SK-N-SH treated with all-trans-retinoic acid at 6 μM for 48 hours (cell line): ENCODE data around the gene GVQW3.

Source experiments
- ATAC-seq: fragments of 200-7000 bp; cut with Tn5 transposase; 3 replicates; pipeline ENCODE4 v1.9.1; 2020; ENCODE audit warnings: mild to moderate bottlenecking, moderate library complexity
- ARNTL ChIP-seq: fragments of 450-650 bp; formaldehyde crosslinking; IDR thresholded peaks from 2 replicates; pipeline ENCODE4 v1.5.0; 2020; ENCODE audit warnings: low read depth, mild to moderate bottlenecking, moderate library complexity, borderline replicate concordance
- BACH2 ChIP-seq: fragments of 250-450 bp; sonication (Bioruptor Pico); IDR thresholded peaks from 2 replicates; pipeline ENCODE4 v1.9.0; 2021; ENCODE audit warnings: mild to moderate bottlenecking, borderline replicate concordance
- CSDC2 ChIP-seq: fragments of 250-450 bp; sonication (Bioruptor Pico); IDR thresholded peaks from 2 replicates; pipeline ENCODE4 v1.5.0; 2020; ENCODE audit warnings: mild to moderate bottlenecking, moderate library complexity
- ESRRG ChIP-seq: fragments of 250-450 bp; sonication (Bioruptor Pico); IDR thresholded peaks from 2 replicates; pipeline ENCODE4 v1.6.1; 2021; ENCODE audit warnings: mild to moderate bottlenecking
- ISL1 ChIP-seq: fragments of 250-450 bp; sonication (Bioruptor Pico); IDR thresholded peaks from 2 replicates; pipeline ENCODE4 v2.1.2; 2022; ENCODE audit warnings: mild to moderate bottlenecking, moderate library complexity
- OSR1 ChIP-seq: fragments of 250-450 bp; sonication (Bioruptor Pico); IDR thresholded peaks from 2 replicates; pipeline ENCODE4 v1.8.0; 2022; ENCODE audit warnings: moderate library complexity, mild to moderate bottlenecking, inconsistent platforms
- PATZ1 ChIP-seq: fragments of 250-450 bp; sonication (Bioruptor Pico); IDR thresholded peaks from 2 replicates; pipeline ENCODE4 v1.8.0; 2020; ENCODE audit warnings: mild to moderate bottlenecking, moderate library complexity, borderline replicate concordance
- PPARA ChIP-seq: fragments of 250-450 bp; sonication (Bioruptor Pico); IDR thresholded peaks from 2 replicates; pipeline ENCODE4 v1.5.0; 2020; ENCODE audit warnings: mild to moderate bottlenecking, borderline replicate concordance
- RARB ChIP-seq: fragments of 250-450 bp; sonication (Bioruptor Pico); IDR thresholded peaks from 2 replicates; pipeline ENCODE4 v1.8.0; 2021; ENCODE audit warnings: mild to moderate bottlenecking, moderate library complexity
- SNAI2 ChIP-seq: fragments of 250-450 bp; sonication (Bioruptor Pico); IDR thresholded peaks from 2 replicates; pipeline ENCODE4 v1.5.0; 2020; ENCODE audit warnings: mild to moderate bottlenecking, moderate library complexity
- TCF4 ChIP-seq: fragments of 250-450 bp; sonication (Bioruptor Pico); IDR thresholded peaks from 2 replicates; pipeline ENCODE4 v1.8.0; 2021; ENCODE audit warnings: mild to moderate bottlenecking, moderate library complexity, borderline replicate concordance
- TOX ChIP-seq: fragments of 250-450 bp; sonication (Bioruptor Pico); IDR thresholded peaks from 2 replicates; pipeline ENCODE4 v1.8.0; 2021; ENCODE audit warnings: mild to moderate bottlenecking, moderate library complexity, borderline replicate concordance
- TSHZ2 ChIP-seq: fragments of 250-450 bp; sonication (Bioruptor Pico); IDR thresholded peaks from 2 replicates; pipeline ENCODE4 v1.5.0; 2020; ENCODE audit warnings: mild to moderate bottlenecking, moderate library complexity
- ZC3H10 ChIP-seq: fragments of 250-450 bp; sonication (Bioruptor Pico); IDR thresholded peaks from 2 replicates; pipeline ENCODE4 v1.5.1; 2021; ENCODE audit warnings: mild to moderate bottlenecking, moderate library complexity
- ZFP3 ChIP-seq: fragments of 250-450 bp; sonication (Bioruptor Pico); IDR thresholded peaks from 2 replicates; pipeline ENCODE4 v1.5.0; 2020; ENCODE audit warnings: mild to moderate bottlenecking, moderate library complexity
- ZFP30 ChIP-seq: fragments of 450-650 bp; formaldehyde crosslinking; IDR thresholded peaks from 2 replicates; pipeline ENCODE4 v1.5.0; 2022; ENCODE audit warnings: mild to moderate bottlenecking, moderate library complexity
- ZNF565 ChIP-seq: fragments of 450-650 bp; formaldehyde crosslinking; conservative IDR thresholded peaks from 2 replicates; pipeline ENCODE4 v1.5.0; 2020; ENCODE audit warnings: low read depth, mild to moderate bottlenecking, moderate library complexity
- ZNF70 ChIP-seq: fragments of 450-650 bp; formaldehyde crosslinking; IDR thresholded peaks from 2 replicates; pipeline ENCODE4 v1.5.0; 2020; ENCODE audit warnings: mild to moderate bottlenecking, moderate library complexity
- ZNF8 ChIP-seq: fragments of 450-650 bp; formaldehyde crosslinking; IDR thresholded peaks from 2 replicates; pipeline ENCODE4 v1.5.0; 2020; ENCODE audit warnings: mild to moderate bottlenecking, moderate library complexity
- TF ChIP-seq, protein P1 (sequence below): fragments of 250-450 bp; sonication (Bioruptor Pico); IDR thresholded peaks from 2 replicates; pipeline ENCODE4 v1.5.1; 2021; ENCODE audit warnings: mild to moderate bottlenecking, moderate library complexity
- TF ChIP-seq, protein P2 (sequence below): fragments of 250-450 bp; sonication (Bioruptor Pico); IDR thresholded peaks from 2 replicates; pipeline ENCODE4 v1.5.1; 2020; ENCODE audit warnings: low read depth, mild to moderate bottlenecking, moderate library complexity

GVQW3 gene

DNA sequence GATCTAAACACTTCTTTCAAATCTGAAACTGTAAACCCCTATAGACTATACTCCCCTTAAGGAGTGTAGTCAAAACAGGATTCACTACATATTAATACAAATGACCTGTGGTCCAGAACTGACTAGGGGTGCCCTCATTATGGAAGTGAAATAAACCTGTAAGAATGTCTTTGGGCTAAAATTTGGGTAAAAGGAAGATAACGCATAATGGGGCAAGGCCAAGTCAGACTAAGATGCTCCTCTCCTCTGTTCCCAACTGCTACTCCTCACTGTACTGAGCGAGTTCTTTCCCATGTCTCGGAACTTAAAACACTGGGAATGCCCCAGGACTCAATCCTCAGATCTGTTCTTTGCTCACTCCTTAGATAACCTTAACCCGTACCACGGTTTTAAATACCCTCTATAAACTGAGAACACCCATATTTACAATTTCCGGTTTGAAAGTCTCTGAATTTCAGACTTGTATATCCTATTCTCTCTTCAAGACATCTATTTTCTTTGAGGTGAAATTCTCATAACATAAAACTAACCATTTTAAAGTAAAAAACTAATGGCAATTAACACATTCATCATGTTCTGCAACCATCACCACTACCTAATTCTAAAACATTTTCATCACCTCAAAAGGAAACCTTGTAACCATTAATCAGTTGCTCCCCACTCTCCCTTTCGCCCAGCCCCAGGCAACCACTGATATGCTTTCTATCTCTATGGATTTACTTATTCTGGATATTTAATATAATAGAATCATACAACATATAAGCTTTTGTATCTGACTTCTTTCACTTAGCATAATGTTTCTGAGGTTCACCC, 4.2 kb upstream of the GVQW3 start:
- TF ChIP-seq CSDC2 (CRISPR knock-in tag) = no peak
- TF ChIP-seq TSHZ2 (CRISPR knock-in tag) = no peak
- TF ChIP-seq ZNF565 = no peak
- TF ChIP-seq, protein P1, sequence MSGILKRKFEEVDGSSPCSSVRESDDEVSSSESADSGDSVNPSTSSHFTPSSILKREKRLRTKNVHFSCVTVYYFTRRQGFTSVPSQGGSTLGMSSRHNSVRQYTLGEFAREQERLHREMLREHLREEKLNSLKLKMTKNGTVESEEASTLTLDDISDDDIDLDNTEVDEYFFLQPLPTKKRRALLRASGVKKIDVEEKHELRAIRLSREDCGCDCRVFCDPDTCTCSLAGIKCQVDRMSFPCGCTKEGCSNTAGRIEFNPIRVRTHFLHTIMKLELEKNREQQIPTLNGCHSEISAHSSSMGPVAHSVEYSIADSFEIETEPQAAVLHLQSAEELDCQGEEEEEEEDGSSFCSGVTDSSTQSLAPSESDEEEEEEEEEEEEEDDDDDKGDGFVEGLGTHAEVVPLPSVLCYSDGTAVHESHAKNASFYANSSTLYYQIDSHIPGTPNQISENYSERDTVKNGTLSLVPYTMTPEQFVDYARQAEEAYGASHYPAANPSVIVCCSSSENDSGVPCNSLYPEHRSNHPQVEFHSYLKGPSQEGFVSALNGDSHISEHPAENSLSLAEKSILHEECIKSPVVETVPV (CRISPR knock-in tag) = no peak
- no peak for TF ChIP-seq OSR1 (CRISPR knock-in tag)
- no peak for TF ChIP-seq ZC3H10 (CRISPR knock-in tag)
- TF ChIP-seq PPARA = no peak
- TF ChIP-seq ZFP3 = no peak
- TF ChIP-seq TOX (CRISPR knock-in tag) = no peak
- TF ChIP-seq BACH2 (CRISPR knock-in tag) = no peak
- no peak for TF ChIP-seq ESRRG (CRISPR knock-in tag)
- no peak for TF ChIP-seq PATZ1 (CRISPR knock-in tag)
- no peak for TF ChIP-seq TCF4
- no peak for TF ChIP-seq ZFP30 (CRISPR knock-in tag)
- no peak for TF ChIP-seq SNAI2 (CRISPR knock-in tag)
- no peak for TF ChIP-seq ZNF70 (CRISPR knock-in tag)
- TF ChIP-seq RARB (CRISPR knock-in tag) = no peak
- no peak for TF ChIP-seq ZNF8 (CRISPR knock-in tag)
- no peak for TF ChIP-seq ARNTL (CRISPR knock-in tag)
- no peak for ATAC-seq

DNA sequence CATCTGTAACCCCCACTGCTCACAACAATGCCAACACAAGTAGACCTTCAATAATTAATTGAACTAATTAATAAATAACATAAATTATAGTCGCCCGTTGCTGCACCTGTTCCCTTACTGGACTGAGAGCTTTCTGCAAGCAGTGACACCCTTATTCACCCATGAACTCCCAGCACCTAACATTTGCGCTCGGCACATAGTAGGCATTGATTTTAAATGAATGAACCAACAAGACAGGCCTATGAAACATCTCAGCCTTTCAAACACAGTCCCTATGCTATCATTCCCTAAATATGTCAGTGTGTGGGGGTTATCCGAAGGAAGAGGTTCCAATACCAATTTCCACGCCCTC, 1.3 kb upstream of the GVQW3 start:
- TF ChIP-seq BACH2 (CRISPR knock-in tag) (no peak), RARB (CRISPR knock-in tag) (no peak), ESRRG (CRISPR knock-in tag) (no peak), ZFP30 (CRISPR knock-in tag) (no peak), ISL1 (CRISPR knock-in tag) (no peak), PATZ1 (CRISPR knock-in tag) (no peak), PPARA (no peak), TSHZ2 (CRISPR knock-in tag) (no peak), CSDC2 (CRISPR knock-in tag) (no peak)
- TF ChIP-seq, protein P2, sequence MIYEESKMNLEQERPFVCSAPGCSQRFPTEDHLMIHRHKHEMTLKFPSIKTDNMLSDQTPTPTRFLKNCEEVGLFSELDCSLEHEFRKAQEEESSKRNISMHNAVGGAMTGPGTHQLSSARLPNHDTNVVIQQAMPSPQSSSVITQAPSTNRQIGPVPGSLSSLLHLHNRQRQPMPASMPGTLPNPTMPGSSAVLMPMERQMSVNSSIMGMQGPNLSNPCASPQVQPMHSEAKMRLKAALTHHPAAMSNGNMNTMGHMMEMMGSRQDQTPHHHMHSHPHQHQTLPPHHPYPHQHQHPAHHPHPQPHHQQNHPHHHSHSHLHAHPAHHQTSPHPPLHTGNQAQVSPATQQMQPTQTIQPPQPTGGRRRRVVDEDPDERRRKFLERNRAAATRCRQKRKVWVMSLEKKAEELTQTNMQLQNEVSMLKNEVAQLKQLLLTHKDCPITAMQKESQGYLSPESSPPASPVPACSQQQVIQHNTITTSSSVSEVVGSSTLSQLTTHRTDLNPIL = no peak
- TF ChIP-seq, protein P1 (CRISPR knock-in tag) = no peak
- no peak for ATAC-seq
